CD4-positive, alpha-beta T cell treated with Interleukin-15 for 4 hours (primary cell): ENCODE results near the gene MED9.
A peak's percentile ranks its signal among the peaks of the same experiment; 100 is the strongest.

Source experiments
- DNase-seq: peaks from one replicate; pipeline ENCODE4 v3.0.0-alpha.2; 2020; ENCODE audit warnings: low spot score

MED9 gene

GRCh38 chr17:17491546-17491988 is 14.8 kb downstream of the MED9 start:
- DNase-seq: no peak

GRCh38 chr17:17492085-17492484 is 15.3 kb downstream of the MED9 start:
- no peak for DNase-seq

- no peak for DNase-seq
These were observed 15.8 kb downstream of the MED9 start for GRCh38 chr17:17492571-17492970.

GRCh38 chr17:17493249-17493985 is 16.6 kb downstream of the MED9 start:
- DNase-seq: no peak

GRCh38 chr17:17493986-17494466 is 17.2 kb downstream of the MED9 start:
- no peak for DNase-seq

GRCh38 chr17:17494499-17494869 is 17.7 kb downstream of the MED9 start:
- no peak for DNase-seq

GRCh38 chr17:17494870-17495535 is 18.2 kb downstream of the MED9 start:
- no peak for DNase-seq

- peak; percentile 10 for DNase-seq
These were observed 18.9 kb downstream of the MED9 start for GRCh38 chr17:17495536-17496188.

GRCh38 chr17:17496189-17497064 is 19.6 kb downstream of the MED9 start, which contains the start of gene RASD1:
Gene RASD1 (minus strand): TSS chr17:17496395. CDS start chr17:17496181, 214 bp downstream.
- peak; percentile 77 for DNase-seq

GRCh38 chr17:17497065-17497844 is 20.5 kb downstream of the MED9 start:
- DNase-seq: no peak

GRCh38 chr17:17497845-17498520 is 21.2 kb downstream of the MED9 start:
- no peak for DNase-seq

GRCh38 chr17:17498606-17499301 is 22.0 kb downstream of the MED9 start:
- DNase-seq: no peak

GRCh38 chr17:17499402-17500145 is 22.8 kb downstream of the MED9 start:
- no peak for DNase-seq

- DNase-seq: no peak
These were observed 24.3 kb downstream of the MED9 start for GRCh38 chr17:17500999-17501605.

GRCh38 chr17:17502741-17503565 is 26.2 kb downstream of the MED9 start:
- DNase-seq: no peak

GRCh38 chr17:17503566-17504130 is 26.8 kb downstream of the MED9 start:
- DNase-seq: no peak

GRCh38 chr17:17504341-17505140 is 27.7 kb downstream of the MED9 start:
- no peak for DNase-seq
